ENCODE results near the gene TMEM219. TPM values are rescaled to one million over a fixed set of nuclear protein-coding genes. Genes with fewer than 3 reads are reported as not detected.

Gene TMEM219
- total RNA-seq, 1 experiment from 2014 or later: 69.6 TPM

DNA sequence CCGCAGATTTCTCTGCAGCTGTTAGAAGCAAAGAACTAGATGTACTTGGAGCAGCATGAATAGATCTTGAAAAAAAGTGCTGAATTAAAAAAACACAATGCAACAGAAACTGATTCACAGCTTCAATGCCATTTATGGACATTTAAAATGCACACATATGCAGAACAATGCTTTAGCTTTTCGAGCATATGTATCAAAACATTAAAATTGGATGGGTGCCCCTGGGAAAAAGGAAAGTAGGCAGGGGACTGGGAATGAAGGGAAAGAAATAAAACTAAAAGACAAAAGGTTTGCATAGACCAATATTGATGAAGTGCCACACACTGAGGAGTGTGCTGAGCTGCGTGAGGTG, 40.9 kb upstream of the TMEM219 start (continued):
- TF ChIP-seq, protein P1, sequence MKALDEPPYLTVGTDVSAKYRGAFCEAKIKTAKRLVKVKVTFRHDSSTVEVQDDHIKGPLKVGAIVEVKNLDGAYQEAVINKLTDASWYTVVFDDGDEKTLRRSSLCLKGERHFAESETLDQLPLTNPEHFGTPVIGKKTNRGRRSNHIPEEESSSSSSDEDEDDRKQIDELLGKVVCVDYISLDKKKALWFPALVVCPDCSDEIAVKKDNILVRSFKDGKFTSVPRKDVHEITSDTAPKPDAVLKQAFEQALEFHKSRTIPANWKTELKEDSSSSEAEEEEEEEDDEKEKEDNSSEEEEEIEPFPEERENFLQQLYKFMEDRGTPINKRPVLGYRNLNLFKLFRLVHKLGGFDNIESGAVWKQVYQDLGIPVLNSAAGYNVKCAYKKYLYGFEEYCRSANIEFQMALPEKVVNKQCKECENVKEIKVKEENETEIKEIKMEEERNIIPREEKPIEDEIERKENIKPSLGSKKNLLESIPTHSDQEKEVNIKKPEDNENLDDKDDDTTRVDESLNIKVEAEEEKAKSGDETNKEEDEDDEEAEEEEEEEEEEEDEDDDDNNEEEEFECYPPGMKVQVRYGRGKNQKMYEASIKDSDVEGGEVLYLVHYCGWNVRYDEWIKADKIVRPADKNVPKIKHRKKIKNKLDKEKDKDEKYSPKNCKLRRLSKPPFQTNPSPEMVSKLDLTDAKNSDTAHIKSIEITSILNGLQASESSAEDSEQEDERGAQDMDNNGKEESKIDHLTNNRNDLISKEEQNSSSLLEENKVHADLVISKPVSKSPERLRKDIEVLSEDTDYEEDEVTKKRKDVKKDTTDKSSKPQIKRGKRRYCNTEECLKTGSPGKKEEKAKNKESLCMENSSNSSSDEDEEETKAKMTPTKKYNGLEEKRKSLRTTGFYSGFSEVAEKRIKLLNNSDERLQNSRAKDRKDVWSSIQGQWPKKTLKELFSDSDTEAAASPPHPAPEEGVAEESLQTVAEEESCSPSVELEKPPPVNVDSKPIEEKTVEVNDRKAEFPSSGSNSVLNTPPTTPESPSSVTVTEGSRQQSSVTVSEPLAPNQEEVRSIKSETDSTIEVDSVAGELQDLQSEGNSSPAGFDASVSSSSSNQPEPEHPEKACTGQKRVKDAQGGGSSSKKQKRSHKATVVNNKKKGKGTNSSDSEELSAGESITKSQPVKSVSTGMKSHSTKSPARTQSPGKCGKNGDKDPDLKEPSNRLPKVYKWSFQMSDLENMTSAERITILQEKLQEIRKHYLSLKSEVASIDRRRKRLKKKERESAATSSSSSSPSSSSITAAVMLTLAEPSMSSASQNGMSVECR (CRISPR knock-in tag; IDR thresholded peaks at IDR 0.05; ENCODE audit: borderline replicate concordance): no peak
- no peak for TF ChIP-seq SP1 (CRISPR knock-in tag; conservative IDR thresholded peaks at IDR 0.05)
- no peak for TF ChIP-seq OVOL2 (CRISPR knock-in tag; IDR thresholded peaks at IDR 0.05; ENCODE audit: borderline replicate concordance)
- no peak for TF ChIP-seq NFE2L1 (CRISPR knock-in tag; IDR thresholded peaks at IDR 0.05)

DNA sequence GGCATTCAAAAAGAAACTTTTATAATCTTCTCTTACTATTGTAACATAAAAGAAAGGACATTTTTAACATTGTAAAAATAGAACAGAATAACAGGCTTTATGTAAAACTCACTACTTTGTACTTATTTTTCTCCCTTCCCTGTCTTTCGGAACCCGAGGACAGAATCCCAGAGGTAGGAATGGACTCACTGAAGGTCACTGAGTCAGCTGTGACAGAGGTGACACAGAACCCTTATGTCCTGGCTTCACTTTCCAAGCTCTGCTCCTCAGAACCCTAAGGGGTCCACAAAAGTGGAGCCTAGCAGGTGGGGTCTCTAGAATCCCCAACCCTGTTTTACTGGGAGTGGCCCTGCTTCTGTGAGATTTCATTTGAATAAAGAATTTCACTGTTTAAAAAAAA, 39.6 kb upstream of the TMEM219 start:
- ChIA-PET CTCF (interaction anchor here (1.1 to 1.8 kb wide), 3 partner anchors 11 to 74 kb away, joined by 4 to 5 read pairs (median 5); no protein-coding TSS in a partner anchor), POLR2A (no interaction called here)
- H3K9me3 Mint-ChIP-seq: no peaks in the 10 kb centered on the region
- ATAC-seq (no peak), DNase-seq (ENCODE audit: low spot score) (no peak)
- H3K4me3 Mint-ChIP-seq: no peak overlapping the region
- H3K36me3 Mint-ChIP-seq: peaks cover 3% of the 10 kb centered on the region
- H3K4me1 Mint-ChIP-seq: peaks cover 14% of the 10 kb centered on the region
- no peaks in the 10 kb centered on the region; the same call in 1 of the 2 replicates for H3K27me3 Mint-ChIP-seq (ENCODE audit: low read depth)
- no peak overlapping the region for H3K27ac Mint-ChIP-seq
- TF ChIP-seq, protein P2, sequence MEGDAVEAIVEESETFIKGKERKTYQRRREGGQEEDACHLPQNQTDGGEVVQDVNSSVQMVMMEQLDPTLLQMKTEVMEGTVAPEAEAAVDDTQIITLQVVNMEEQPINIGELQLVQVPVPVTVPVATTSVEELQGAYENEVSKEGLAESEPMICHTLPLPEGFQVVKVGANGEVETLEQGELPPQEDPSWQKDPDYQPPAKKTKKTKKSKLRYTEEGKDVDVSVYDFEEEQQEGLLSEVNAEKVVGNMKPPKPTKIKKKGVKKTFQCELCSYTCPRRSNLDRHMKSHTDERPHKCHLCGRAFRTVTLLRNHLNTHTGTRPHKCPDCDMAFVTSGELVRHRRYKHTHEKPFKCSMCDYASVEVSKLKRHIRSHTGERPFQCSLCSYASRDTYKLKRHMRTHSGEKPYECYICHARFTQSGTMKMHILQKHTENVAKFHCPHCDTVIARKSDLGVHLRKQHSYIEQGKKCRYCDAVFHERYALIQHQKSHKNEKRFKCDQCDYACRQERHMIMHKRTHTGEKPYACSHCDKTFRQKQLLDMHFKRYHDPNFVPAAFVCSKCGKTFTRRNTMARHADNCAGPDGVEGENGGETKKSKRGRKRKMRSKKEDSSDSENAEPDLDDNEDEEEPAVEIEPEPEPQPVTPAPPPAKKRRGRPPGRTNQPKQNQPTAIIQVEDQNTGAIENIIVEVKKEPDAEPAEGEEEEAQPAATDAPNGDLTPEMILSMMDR (IDR thresholded peaks at IDR 0.05): no peak
- TF ChIP-seq E2F1 (CRISPR knock-in tag; IDR thresholded peaks at IDR 0.05) (no peak), JAZF1 (CRISPR knock-in tag; IDR thresholded peaks at IDR 0.05) (no peak), USF1 (CRISPR knock-in tag; IDR thresholded peaks at IDR 0.05) (no peak), JUN (CRISPR knock-in tag; IDR thresholded peaks at IDR 0.05) (no peak), ZNF138 (CRISPR knock-in tag; conservative IDR thresholded peaks at IDR 0.05) (no peak), E2F5 (CRISPR knock-in tag; IDR thresholded peaks at IDR 0.05) (no peak), IRF2 (CRISPR knock-in tag; IDR thresholded peaks at IDR 0.05; ENCODE audit: borderline replicate concordance, low read depth) (no peak), SP1 (CRISPR knock-in tag; conservative IDR thresholded peaks at IDR 0.05) (no peak), NR2C2 (CRISPR knock-in tag; IDR thresholded peaks at IDR 0.05) (no peak), TEAD4 (CRISPR knock-in tag; IDR thresholded peaks at IDR 0.05) (no peak), GTF2I (CRISPR knock-in tag; conservative IDR thresholded peaks at IDR 0.05) (no peak)
- TF ChIP-seq, protein P3, sequence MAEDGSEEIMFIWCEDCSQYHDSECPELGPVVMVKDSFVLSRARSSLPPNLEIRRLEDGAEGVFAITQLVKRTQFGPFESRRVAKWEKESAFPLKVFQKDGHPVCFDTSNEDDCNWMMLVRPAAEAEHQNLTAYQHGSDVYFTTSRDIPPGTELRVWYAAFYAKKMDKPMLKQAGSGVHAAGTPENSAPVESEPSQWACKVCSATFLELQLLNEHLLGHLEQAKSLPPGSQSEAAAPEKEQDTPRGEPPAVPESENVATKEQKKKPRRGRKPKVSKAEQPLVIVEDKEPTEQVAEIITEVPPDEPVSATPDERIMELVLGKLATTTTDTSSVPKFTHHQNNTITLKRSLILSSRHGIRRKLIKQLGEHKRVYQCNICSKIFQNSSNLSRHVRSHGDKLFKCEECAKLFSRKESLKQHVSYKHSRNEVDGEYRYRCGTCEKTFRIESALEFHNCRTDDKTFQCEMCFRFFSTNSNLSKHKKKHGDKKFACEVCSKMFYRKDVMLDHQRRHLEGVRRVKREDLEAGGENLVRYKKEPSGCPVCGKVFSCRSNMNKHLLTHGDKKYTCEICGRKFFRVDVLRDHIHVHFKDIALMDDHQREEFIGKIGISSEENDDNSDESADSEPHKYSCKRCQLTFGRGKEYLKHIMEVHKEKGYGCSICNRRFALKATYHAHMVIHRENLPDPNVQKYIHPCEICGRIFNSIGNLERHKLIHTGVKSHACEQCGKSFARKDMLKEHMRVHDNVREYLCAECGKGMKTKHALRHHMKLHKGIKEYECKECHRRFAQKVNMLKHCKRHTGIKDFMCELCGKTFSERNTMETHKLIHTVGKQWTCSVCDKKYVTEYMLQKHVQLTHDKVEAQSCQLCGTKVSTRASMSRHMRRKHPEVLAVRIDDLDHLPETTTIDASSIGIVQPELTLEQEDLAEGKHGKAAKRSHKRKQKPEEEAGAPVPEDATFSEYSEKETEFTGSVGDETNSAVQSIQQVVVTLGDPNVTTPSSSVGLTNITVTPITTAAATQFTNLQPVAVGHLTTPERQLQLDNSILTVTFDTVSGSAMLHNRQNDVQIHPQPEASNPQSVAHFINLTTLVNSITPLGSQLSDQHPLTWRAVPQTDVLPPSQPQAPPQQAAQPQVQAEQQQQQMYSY (CRISPR knock-in tag; IDR thresholded peaks at IDR 0.05): no peak
- TF ChIP-seq, protein P4, sequence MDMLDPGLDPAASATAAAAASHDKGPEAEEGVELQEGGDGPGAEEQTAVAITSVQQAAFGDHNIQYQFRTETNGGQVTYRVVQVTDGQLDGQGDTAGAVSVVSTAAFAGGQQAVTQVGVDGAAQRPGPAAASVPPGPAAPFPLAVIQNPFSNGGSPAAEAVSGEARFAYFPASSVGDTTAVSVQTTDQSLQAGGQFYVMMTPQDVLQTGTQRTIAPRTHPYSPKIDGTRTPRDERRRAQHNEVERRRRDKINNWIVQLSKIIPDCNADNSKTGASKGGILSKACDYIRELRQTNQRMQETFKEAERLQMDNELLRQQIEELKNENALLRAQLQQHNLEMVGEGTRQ (CRISPR knock-in tag; IDR thresholded peaks at IDR 0.05): no peak
- TF ChIP-seq, protein P5, sequence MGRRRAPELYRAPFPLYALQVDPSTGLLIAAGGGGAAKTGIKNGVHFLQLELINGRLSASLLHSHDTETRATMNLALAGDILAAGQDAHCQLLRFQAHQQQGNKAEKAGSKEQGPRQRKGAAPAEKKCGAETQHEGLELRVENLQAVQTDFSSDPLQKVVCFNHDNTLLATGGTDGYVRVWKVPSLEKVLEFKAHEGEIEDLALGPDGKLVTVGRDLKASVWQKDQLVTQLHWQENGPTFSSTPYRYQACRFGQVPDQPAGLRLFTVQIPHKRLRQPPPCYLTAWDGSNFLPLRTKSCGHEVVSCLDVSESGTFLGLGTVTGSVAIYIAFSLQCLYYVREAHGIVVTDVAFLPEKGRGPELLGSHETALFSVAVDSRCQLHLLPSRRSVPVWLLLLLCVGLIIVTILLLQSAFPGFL (CRISPR knock-in tag; IDR thresholded peaks at IDR 0.05; ENCODE audit: borderline replicate concordance): no peak
- TF ChIP-seq, protein P6, sequence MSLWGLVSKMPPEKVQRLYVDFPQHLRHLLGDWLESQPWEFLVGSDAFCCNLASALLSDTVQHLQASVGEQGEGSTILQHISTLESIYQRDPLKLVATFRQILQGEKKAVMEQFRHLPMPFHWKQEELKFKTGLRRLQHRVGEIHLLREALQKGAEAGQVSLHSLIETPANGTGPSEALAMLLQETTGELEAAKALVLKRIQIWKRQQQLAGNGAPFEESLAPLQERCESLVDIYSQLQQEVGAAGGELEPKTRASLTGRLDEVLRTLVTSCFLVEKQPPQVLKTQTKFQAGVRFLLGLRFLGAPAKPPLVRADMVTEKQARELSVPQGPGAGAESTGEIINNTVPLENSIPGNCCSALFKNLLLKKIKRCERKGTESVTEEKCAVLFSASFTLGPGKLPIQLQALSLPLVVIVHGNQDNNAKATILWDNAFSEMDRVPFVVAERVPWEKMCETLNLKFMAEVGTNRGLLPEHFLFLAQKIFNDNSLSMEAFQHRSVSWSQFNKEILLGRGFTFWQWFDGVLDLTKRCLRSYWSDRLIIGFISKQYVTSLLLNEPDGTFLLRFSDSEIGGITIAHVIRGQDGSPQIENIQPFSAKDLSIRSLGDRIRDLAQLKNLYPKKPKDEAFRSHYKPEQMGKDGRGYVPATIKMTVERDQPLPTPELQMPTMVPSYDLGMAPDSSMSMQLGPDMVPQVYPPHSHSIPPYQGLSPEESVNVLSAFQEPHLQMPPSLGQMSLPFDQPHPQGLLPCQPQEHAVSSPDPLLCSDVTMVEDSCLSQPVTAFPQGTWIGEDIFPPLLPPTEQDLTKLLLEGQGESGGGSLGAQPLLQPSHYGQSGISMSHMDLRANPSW (CRISPR knock-in tag; conservative IDR thresholded peaks at IDR 0.05; ENCODE audit: low read depth): no peak
